HG03159 (cell line): ENCODE data around the gene CCL15.
"Not testable (repeated sequence)": the region's sequence is repeated elsewhere in the genome, so short reads cannot be mapped to it uniquely, and the experiment has no call there.

Experiments
- ATAC-seq: cut with Tn5 transposase; IDR thresholded peaks from one replicate; pipeline ENCODE4 v1.9.1; 2021; ENCODE audit warnings: mild to moderate bottlenecking, moderate library complexity; ENCODE audit not compliant: unreplicated experiment

CCL15 gene, protein sequence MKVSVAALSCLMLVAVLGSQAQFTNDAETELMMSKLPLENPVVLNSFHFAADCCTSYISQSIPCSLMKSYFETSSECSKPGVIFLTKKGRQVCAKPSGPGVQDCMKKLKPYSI

DNA sequence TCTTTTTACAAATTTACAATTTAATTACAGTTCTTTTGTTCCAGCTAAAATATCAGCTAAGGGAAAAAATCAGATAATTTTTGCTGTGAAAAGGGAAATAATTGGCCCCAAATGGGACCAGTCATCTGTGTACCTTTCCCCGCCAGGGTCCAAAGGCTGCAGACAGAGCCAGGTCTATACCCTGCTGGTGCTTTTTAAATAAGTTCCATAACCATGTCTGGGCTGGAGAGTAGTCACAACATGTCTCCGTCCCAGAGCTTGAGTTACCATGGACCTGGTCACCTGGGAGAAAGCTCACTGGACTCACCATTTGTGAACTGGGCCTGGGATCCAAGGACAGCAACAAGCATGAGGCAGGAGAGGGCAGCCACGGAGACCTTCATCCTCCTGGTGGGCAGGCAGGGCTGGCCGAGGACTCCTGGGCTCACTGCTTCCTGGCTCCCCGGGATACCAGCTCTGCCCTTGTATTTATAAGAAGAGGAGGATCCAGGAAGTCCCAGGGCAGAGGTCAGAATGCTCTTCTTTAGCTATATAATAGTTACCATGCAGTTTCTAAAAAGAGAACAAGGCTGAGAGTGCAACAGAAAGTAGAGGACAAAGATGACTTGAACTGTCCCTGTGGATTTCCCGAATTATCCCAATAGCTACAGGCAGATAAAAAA lies at the start of gene CCL15:
TSS of gene CCL15 (minus strand) at position 444 of the 662 bp plus-strand sequence. CDS start at position 383, 61 bp downstream.
- ATAC-seq = no peak

GRCh38 chr17:36049643-36050042 lies 48.3 kb upstream of the CCL15 start:
- no peak for ATAC-seq

GRCh38 chr17:36048066-36048465 lies 46.7 kb upstream of the CCL15 start:
- no peak for ATAC-seq

- ATAC-seq = no peak
Measured at GRCh38 chr17:36036235-36036634, 34.9 kb upstream of the CCL15 start.

GRCh38 chr17:36034127-36034526 lies 32.8 kb upstream of the CCL15 start:
- ATAC-seq = no peak

DNA sequence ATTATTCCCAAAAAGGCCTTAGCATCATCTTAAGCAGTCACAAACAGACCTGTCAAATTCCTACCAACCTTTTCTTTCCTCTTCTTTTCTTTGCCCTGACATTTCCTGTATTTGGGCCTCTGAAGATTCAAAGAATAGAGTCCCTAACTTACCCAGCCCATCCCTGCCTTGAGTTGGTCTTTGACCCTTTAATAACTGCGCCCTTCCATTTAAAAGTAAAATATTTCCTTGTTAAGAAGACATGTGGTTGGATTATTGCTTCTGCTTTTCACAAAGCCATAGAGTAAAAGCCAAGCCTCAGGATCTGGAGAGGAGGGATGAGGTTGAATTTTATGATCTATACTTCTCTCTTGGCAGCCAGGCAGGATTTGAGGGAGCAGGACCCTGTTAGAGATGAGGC lies 29.6 kb upstream of the CCL15 start:
- ATAC-seq = no peak

GRCh38 chr17:36027761-36028160 lies 26.4 kb upstream of the CCL15 start:
- no peak for ATAC-seq

DNA sequence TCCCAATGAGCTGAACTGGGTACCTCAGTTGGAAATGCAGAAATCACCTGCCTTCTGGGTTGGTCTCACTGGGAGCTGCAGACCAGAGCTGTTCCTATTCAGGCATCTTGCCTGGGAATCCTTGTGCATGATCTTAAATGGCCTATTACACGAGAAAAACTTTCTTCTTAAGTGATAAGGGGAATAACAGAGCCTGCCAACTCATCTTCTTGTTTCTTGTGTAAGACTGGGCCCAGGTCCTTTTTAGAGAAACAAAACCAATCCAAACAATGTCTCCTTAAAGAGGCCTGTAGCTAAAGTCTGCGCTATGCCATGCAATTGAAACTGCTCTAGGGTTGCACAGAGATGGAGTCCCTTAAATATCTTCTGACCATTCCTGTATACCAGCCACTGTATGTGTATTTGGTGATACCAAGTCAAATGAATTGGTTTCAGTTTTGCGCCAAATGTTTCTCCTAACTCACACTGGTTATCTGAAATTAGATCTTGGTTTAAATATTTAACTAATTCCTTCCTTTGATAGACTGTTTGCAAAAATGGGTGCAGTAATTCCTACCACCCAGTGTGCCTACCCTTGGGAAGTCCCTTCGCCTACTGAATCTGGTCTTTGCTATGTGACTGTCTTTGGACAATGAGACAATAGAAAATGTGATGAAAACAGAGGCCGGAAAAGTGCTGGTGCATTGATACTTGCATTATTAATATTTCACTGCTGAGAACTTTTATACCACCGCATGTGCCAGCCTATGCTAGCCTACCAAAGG lies 22.9 kb upstream of the CCL15 start:
- no peak for ATAC-seq

- no peak for ATAC-seq
Measured at GRCh38 chr17:36019423-36019822, 18.1 kb upstream of the CCL15 start.

GRCh38 chr17:36017799-36018198 lies 16.4 kb upstream of the CCL15 start, which contains the start of gene CCL23:
TSS of gene CCL23 (minus strand) at chr17:36017972. CDS start at chr17:36017897, 75 bp downstream.
- ATAC-seq = no peak

DNA sequence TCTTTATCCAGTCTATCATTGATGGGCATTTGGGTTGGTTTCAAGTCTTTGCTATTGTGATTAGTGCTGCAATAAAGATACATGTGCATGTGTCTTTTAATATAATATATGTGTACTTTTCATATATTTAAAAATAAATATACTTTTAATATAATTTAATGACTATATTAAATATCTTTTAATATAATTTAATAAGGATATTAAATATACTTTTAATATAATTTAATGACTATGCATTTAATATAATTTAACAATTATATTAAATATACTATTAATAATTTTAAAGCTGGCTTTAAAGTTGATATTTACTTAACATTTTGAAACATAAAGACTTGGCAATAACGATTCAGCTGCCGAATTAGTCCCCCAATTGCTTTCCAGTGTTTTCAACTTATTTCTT lies 15.2 kb upstream of the CCL15 start:
- no peak for ATAC-seq

DNA sequence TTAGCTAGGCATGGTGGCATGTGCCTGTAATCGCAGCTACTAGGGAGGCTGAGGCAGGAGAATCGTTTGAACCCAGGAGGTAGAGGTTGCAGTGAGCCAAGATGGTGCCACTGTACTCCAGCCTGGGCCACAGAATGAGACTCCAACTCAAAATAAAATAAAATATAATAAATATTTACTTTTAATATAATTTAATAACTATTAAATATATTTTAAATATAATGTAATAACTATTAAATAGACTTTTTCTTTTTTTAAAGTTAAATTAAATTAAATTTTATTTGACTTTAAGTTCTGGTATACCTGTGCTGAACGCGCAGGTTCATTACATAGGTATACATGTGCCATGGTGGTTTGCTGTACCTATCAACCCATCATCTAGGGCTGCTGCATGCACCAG lies 14.5 kb upstream of the CCL15 start:
- not testable (repeated sequence) for ATAC-seq

DNA sequence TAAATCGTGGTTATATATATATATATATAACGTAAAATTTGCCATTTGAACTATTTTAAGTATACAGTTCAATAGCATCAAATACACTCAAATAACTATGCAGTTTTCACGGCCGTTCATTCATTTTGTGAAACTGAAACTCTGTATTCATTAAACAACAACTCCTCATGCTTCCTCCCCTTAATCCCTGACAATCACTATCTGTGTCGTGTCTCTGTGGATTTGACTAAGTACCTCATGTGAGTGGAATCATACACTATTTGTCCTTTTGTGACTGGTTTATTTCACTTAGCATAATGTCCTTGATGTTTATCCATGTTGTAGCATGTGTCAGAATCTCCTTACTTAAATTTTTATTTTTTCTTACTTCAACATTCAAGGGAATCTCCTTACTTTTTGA lies 13.6 kb upstream of the CCL15 start:
- ATAC-seq = no peak

- no peak for ATAC-seq
Measured at GRCh38 chr17:36011201-36011600, 9.8 kb upstream of the CCL15 start.

- no peak for ATAC-seq
Measured at GRCh38 chr17:36008998-36009665, 7.8 kb upstream of the CCL15 start.

DNA sequence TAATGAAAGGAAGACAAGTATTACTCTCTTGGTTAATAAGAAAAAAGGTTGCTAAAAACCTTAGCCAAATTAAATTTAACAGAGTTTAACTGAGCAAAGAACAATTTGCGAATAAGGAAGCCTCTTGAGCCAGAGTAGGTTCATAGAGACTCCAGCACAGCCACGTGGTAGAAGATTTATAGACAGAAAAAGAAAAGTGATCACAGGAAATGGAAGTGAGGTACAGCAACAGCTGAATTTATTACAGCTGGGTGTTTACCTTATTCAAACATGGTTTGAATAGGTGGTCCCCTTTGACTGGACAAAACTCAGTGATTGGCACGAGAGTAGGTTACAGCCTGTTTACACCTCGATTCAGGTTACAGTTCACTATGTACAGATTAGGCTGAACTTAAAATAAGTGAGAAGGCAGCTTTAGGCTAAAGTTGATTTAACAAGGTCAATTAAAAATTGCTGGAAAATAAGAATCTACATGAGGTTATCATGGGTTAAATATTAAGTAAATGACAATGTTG lies 3.3 kb upstream of the CCL15 start:
- no peak for ATAC-seq

DNA sequence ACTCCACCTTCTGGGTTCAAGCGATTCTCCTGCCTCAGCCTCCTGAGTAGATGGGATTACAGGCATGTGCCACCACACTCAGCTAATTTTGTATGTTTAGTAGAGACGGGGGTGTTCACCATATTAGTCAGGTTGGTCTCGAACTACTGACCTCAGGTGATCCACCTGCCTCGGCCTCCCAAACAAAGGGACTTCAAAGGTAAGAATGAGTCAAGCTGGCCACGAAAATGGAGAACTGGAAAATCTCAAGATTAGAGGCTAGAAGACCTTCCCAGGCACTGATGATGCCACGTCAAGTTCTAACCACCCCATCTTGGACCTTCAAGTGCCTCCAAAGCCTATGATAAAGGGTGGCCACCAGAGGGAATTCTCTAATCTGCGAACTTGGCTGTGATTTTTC lies 1.3 kb upstream of the CCL15 start:
- ATAC-seq = no peak

- no peak for ATAC-seq
Measured at GRCh38 chr17:36001862-36002603, 680 bp upstream of the CCL15 start.

DNA sequence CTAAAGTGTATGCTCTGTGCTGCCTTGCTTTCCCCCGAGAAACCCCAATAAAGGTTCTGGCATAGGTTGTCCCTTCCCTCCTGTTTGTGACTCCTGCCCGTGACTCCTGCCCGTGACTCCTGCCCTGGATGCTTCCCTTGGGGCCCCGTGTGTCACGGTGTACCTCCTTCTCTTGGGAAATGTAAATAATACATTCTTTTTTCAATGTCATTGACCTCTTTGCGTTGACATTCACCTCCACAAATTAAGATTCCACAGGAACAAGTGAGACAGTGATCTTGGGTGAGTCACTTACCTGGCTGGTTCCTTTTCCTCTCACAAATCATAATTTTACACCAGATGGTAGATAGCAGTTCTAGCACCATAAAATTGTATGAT lies 632 bp downstream of the CCL15 start:
- no peak for ATAC-seq

DNA sequence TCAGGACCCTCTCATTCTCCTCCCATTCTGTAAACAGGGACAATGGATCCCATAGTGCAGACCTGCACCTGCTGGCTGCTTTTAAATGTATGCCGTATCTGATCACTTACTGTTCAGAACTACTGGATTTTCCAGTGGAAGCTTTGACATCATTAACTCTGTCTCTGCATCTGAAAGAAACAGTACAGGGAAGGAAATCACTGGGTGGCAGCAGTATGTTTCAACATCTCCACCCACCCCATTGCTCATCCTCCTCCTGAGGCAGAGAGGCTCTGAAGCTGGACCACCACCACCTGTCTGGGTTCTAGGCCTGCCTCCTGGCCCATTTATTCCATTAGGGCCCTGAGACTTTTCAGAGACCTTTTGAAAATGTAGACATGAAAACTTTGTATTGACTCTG lies 2.6 kb downstream of the CCL15 start:
- no peak for ATAC-seq
